ENCODE data around the gene ZDHHC11. TPM values are rescaled to one million over a fixed set of nuclear protein-coding genes. Genes with fewer than 3 reads are reported as not detected.

The ZDHHC11 gene
- total RNA-seq, 1 experiment from 2014 or later = 26.0 TPM

DNA sequence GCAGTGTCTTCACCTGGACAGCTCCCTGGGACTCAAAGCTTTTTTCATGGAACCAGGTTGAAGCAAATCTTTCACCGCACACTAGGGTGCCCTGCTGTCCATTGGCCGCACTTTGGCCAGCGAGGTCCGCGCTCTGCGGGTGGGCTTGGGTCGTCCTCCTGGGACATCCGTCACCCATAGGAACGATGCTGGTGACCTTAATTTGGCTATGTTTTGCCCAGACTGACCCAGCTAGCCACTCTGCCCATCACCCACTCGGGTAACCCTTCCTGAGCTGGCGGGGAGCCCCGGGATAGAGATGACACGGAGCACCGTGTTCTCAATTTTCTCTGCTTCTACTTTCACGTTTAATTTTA lies 92.1 kb downstream of the ZDHHC11 start:
- TF ChIP-seq EZH2 (IDR thresholded peaks at IDR 0.05; ENCODE audit: low read length, unreplicated experiment) = no peak
- TF ChIP-seq, protein P1, sequence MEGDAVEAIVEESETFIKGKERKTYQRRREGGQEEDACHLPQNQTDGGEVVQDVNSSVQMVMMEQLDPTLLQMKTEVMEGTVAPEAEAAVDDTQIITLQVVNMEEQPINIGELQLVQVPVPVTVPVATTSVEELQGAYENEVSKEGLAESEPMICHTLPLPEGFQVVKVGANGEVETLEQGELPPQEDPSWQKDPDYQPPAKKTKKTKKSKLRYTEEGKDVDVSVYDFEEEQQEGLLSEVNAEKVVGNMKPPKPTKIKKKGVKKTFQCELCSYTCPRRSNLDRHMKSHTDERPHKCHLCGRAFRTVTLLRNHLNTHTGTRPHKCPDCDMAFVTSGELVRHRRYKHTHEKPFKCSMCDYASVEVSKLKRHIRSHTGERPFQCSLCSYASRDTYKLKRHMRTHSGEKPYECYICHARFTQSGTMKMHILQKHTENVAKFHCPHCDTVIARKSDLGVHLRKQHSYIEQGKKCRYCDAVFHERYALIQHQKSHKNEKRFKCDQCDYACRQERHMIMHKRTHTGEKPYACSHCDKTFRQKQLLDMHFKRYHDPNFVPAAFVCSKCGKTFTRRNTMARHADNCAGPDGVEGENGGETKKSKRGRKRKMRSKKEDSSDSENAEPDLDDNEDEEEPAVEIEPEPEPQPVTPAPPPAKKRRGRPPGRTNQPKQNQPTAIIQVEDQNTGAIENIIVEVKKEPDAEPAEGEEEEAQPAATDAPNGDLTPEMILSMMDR (conservative IDR thresholded peaks at IDR 0.05; ENCODE audit: low read depth, low read length) = no peak
- no peak for TF ChIP-seq EZH2phosphoT487 (IDR thresholded peaks at IDR 0.05; ENCODE audit: borderline replicate concordance, low read length)
- intact Hi-C loops (cut with micrococcal nuclease) = no loop called here
- DNase-seq (no peak), ATAC-seq (no peak)
- H3K4me2 ChIP-seq (ENCODE audit: low read length) = peak overlapping the region; percentile 72
- H3K79me2 ChIP-seq (ENCODE audit: low read length) = no peaks in the 10 kb centered on the region
- no TSS peak for BruUV-seq (replicated peaks)
- peaks cover 11% of the 10 kb centered on the region for H3K4me1 ChIP-seq (ENCODE audit: insufficient read depth, low read length)
- no peaks in the 10 kb centered on the region for H3K36me3 ChIP-seq (ENCODE audit: low read depth, low read length)
- H4K20me1 ChIP-seq (ENCODE audit: low read length) = no peaks in the 10 kb centered on the region
- peak overlapping the region; percentile 23; the same call in 1 of the 2 replicates for H3K4me3 ChIP-seq (ENCODE audit: low read length)
- ChIA-PET POLR2A (ENCODE audit: unreplicated experiment) (no interaction called here), CTCF (no interaction called here)
- peak overlapping the region; percentile 35; the same call in 1 of the 2 replicates for H2AFZ ChIP-seq (ENCODE audit: low read length)
- no peaks in the 10 kb centered on the region for H3K27me3 ChIP-seq (ENCODE audit: low read length)
- no peaks in the 10 kb centered on the region for H3K9me3 ChIP-seq (ENCODE audit: low read length)
- H3F3A ChIP-seq (ENCODE audit: low read length, unreplicated experiment) = no peaks in the 10 kb centered on the region
- peak overlapping the region; percentile 25; the same call in 1 of the 2 replicates for H3K9ac ChIP-seq (ENCODE audit: low read length)
- peak overlapping the region; percentile 20; the same call in 1 of the 2 replicates for H3K27ac ChIP-seq (ENCODE audit: low read length)
- H3K9me2 ChIP-seq (replicated peaks; ENCODE audit: low read length) = no peaks in the 10 kb centered on the region

DNA sequence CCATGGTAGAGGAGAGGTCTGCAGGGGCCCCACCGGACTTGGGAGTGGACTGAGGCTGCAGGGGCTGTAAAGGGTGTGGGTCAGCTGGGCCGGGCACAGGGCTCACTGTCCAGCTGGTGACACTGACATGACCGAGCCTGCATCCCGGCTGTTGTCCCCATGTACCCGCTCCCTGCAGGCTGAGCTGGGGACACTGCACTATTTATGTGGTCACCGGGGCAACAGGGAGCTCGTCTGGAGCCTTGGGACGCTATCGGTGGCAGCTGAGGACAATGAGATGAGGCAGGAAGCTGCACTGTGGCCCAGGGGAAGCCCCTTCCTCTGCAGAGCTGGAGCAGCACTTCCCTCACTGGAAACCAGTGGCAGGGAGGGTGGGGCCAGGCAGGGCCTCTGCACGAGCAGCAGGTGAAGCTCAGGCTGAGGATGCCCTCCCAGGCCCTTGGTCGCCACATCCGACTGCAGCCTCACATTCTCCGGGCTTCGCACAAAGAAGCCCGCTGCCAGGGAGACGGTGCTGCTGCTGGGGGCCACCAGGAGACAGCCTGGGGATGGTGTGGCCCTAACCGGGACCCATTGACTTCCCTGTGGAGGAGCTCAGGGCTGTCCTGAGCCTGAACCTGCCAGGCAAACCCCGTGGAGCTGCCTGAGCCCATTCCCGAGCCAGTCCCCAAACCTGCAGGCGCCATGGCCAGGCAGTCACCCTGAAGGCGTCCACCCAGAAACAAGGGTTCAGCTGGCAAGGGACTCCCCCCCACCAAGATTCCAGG lies 92.7 kb downstream of the ZDHHC11 start:
- Histone ChIP-seq H2AFZ (ENCODE audit: low read length) (no peak overlapping the region), H4K20me1 (ENCODE audit: low read length) (no peaks in the 10 kb centered on the region), H3K79me2 (ENCODE audit: low read length) (no peaks in the 10 kb centered on the region), H3K27me3 (ENCODE audit: low read length) (no peaks in the 10 kb centered on the region), H3K4me1 (ENCODE audit: insufficient read depth, low read length) (peaks cover 11% of the 10 kb centered on the region), H3K36me3 (ENCODE audit: low read depth, low read length) (no peaks in the 10 kb centered on the region), H3K9ac (ENCODE audit: low read length) (peak overlapping the region; percentile 25; the same call in 1 of the 2 replicates), H3K9me2 (replicated peaks; ENCODE audit: low read length) (no peaks in the 10 kb centered on the region), H3K4me2 (ENCODE audit: low read length) (peak overlapping the region; percentile 72), H3K9me3 (ENCODE audit: low read length) (no peaks in the 10 kb centered on the region), H3K4me3 (ENCODE audit: low read length) (peak overlapping the region; percentile 23; the same call in 1 of the 2 replicates), H3K27ac (ENCODE audit: low read length) (peak overlapping the region; percentile 20; the same call in 1 of the 2 replicates), H3F3A (ENCODE audit: low read length, unreplicated experiment) (no peaks in the 10 kb centered on the region)
- no peak for ATAC-seq
- BruUV-seq (replicated peaks) = no TSS peak
- ChIA-PET CTCF (no interaction called here), POLR2A (ENCODE audit: unreplicated experiment) (no interaction called here)
- no peak for DNase-seq
- TF ChIP-seq EZH2 (IDR thresholded peaks at IDR 0.05; ENCODE audit: low read length, unreplicated experiment) = no peak
- TF ChIP-seq EZH2phosphoT487 (IDR thresholded peaks at IDR 0.05; ENCODE audit: borderline replicate concordance, low read length) = no peak
- TF ChIP-seq, protein P1 (conservative IDR thresholded peaks at IDR 0.05; ENCODE audit: low read depth, low read length) = no peak
- intact Hi-C loops (cut with micrococcal nuclease) = no loop called here

DNA sequence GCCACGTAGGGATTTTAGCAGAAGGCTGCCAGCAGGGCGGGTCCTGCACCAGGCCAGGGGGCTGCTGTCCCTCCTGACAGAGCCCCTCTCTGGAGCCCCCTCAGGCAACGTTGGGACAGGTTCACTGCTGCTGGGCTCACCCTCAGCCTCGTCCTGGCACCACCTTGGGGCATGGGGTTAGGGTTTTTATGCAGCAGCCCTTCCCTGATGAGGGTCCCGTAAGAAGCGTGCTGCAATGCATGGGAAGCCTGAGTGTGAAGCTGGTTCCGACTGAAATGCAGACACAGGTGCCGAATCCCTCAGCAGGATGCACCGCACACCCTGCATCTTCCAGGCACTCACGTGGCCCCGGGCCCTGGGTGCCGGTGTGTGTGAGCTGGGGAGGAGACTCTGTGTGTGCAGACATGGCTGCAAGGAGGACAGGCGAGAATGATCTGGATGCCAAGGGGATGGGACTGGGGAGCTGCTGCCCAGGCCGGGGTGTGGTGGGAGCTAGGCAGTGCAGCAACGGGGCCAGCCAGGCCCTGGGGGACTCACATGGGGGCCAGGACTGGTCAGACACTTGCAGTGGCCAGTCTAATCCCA lies 93.3 kb downstream of the ZDHHC11 start:
- no peaks in the 10 kb centered on the region for H3K9me3 ChIP-seq (ENCODE audit: low read length)
- POLR2A ChIA-PET (ENCODE audit: unreplicated experiment) = no interaction called here
- no peaks in the 10 kb centered on the region for H3K36me3 ChIP-seq (ENCODE audit: low read depth, low read length)
- no peak for DNase-seq
- H3K4me1 ChIP-seq (ENCODE audit: insufficient read depth, low read length) = peaks cover 11% of the 10 kb centered on the region
- no peak overlapping the region for H3K27ac ChIP-seq (ENCODE audit: low read length)
- no peaks in the 10 kb centered on the region for H3K27me3 ChIP-seq (ENCODE audit: low read length)
- CTCF ChIA-PET = no interaction called here
- H3F3A ChIP-seq (ENCODE audit: low read length, unreplicated experiment) = no peaks in the 10 kb centered on the region
- no peak for ATAC-seq
- intact Hi-C loops (cut with micrococcal nuclease) = no loop called here
- H3K9ac ChIP-seq (ENCODE audit: low read length) = no peak overlapping the region
- H3K79me2 ChIP-seq (ENCODE audit: low read length) = no peaks in the 10 kb centered on the region
- no peak overlapping the region for H3K4me3 ChIP-seq (ENCODE audit: low read length)
- no peak overlapping the region for H3K4me2 ChIP-seq (ENCODE audit: low read length)
- H2AFZ ChIP-seq (ENCODE audit: low read length) = no peak overlapping the region
- H3K9me2 ChIP-seq (replicated peaks; ENCODE audit: low read length) = no peaks in the 10 kb centered on the region
- no peaks in the 10 kb centered on the region for H4K20me1 ChIP-seq (ENCODE audit: low read length)
- BruUV-seq (replicated peaks) = no TSS peak
- TF ChIP-seq EZH2phosphoT487 (IDR thresholded peaks at IDR 0.05; ENCODE audit: borderline replicate concordance, low read length) (no peak), EZH2 (IDR thresholded peaks at IDR 0.05; ENCODE audit: low read length, unreplicated experiment) (no peak)
- TF ChIP-seq, protein P1 (conservative IDR thresholded peaks at IDR 0.05; ENCODE audit: low read depth, low read length) = no peak
